ENCODE results near the gene SHC2.
"Not testable (repeated sequence)": the region's sequence is repeated elsewhere in the genome, so short reads cannot be mapped to it uniquely, and the experiment has no call there.

- TF ChIP-seq CTCF, POLR2A (IDR thresholded peaks at IDR 0.05): not testable (repeated sequence)
These were observed 9.8 kb downstream of the SHC2 start for GRCh38 chr19:450912-451481.
